Vagina (tissue), 2 donors: ENCODE data around the gene PIGK.

Experiments used
- CTCF ChIP-seq, 3 experiments: fragments of 450-650 bp in 2 of 3; fragments of 200-600 bp in 1 of 3; sonication (generic) in 1 of 3; IDR thresholded peaks; one replicate each; pipeline ENCODE4 v1.5.1; 2017 to 2019; ENCODE audit warnings: antibody characterized with exemption in 3 of 3, mild to moderate bottlenecking in 2 of 3, moderate library complexity in 2 of 3
- POLR2A ChIP-seq, 2 donors: fragments of 450-650 bp; IDR thresholded peaks; one replicate each; pipeline ENCODE4 v1.6.1; 2017; ENCODE audit warnings: antibody characterized with exemption in 2 of 2, mild to moderate bottlenecking in 2 of 2, moderate library complexity in 2 of 2
- POLR2AphosphoS5 ChIP-seq, 2 donors: sonication (generic); formaldehyde crosslinking; IDR thresholded peaks; one replicate each; pipeline ENCODE4 v1.9.0; 2017; ENCODE audit warnings: antibody characterized with exemption in 2 of 2, mild to moderate bottlenecking in 2 of 2, low read depth in 1 of 2; ENCODE audit not compliant: insufficient read depth in 1 of 2

DNA sequence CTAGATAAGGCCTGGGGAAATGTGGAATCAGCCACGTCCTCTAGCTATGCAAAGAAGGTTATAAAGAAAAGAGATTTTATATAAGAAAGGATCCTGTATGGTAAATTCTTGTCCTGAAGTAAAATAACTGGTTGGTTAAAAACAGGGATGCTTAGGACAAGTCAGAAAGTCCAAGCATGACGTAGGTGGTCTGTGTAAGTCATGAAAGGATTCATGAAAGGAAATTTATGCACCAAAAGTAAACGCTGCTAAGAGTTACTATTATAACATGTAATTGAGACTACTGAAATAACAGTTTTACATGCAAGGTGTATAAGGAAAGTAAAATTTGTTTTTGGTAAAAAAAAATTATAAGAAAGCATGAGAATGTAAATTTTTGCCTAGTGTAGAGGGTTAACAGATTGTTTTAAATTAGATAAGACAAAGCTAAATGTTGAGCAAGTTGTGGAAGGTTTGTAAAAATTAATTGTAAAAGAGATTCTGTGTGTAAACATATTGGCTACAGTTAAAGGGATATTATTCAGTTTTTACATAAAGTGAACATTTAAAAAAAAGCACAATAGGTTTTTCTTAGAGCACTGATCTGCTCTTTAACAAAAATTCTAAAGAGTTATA lies 43.9 kb downstream of the PIGK start:
- TF ChIP-seq CTCF (IDR thresholded peaks at IDR 0.05) (no peak), POLR2A (IDR thresholded peaks at IDR 0.05) (no peak), POLR2AphosphoS5 (IDR thresholded peaks at IDR 0.05; ENCODE audit: insufficient read depth in 1 of 2, low read depth in 1 of 2) (no peak)
